C4-2B (cell line): ENCODE data around the gene WNK4.
"Not testable (repeated sequence)": the region's sequence is repeated elsewhere in the genome, so short reads cannot be mapped to it uniquely, and the experiment has no call there.

ENCODE experiments used
- H3K27ac ChIP-seq: fragments of 450-650 bp; 2 replicates; pipeline ENCODE4 v1.5.1; 2017
- CTCF ChIP-seq: fragments of 450-650 bp; conservative IDR thresholded peaks from 2 replicates; pipeline ENCODE4 v1.5.1; 2017; ENCODE audit warnings: mild to moderate bottlenecking
- ZFX ChIP-seq: fragments of 450-650 bp; IDR thresholded peaks from 2 replicates; pipeline ENCODE4 v1.6.1; 2017

WNK4 gene

DNA sequence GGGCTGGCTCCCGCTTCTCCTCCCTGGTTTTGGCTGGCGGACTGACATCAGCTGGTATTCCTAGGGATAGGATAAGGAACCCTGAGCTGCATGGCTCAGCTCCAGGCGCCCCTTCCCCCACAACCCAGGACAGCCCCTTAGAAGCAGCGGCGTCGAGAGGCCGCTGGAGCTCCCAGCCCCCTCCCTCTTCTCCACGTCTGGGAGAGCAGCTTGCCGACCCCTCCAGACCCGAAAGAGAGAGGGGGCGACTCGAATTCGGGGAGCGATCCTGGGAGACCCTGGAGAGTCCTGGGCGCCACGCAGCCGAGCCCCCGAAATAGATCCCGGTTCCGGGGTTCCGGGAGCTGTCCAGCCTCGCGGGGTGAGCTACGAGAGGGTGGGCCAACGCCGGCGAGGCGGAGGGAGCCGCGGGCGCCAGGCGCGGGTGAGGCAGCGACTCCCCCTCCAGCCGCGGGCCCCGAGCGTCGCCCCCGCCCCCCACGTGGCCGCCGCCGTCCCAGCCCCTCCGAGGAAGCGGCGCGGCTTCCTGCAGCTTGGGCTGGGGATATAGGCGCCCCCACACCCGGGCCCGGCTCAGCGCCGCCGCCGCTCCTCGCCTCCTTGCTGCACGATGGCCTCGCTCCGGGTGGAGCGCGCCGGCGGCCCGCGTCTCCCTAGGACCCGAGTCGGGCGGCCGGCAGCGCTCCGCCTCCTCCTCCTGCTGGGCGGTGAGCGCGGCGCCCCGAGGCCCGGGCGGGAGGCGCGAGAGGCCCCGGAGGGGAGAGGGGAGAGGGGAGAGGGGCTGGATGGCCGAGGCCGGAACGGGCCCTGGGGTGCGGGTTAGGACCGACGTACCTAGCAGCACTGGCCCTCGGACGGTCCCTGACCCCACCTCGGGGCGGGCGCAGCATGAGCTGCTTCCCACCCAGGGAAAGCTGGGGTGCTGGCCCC lies 19.5 kb upstream of the WNK4 start, which contains the start of gene RAMP2:
TSS of gene RAMP2 (plus strand) at position 576 of the 930 bp plus-strand sequence. CDS start at position 611, 35 bp downstream.
- H3K27ac ChIP-seq, result no peak within 1 kb of the TSS
- TF ChIP-seq CTCF (no peak), ZFX (no peak)

DNA sequence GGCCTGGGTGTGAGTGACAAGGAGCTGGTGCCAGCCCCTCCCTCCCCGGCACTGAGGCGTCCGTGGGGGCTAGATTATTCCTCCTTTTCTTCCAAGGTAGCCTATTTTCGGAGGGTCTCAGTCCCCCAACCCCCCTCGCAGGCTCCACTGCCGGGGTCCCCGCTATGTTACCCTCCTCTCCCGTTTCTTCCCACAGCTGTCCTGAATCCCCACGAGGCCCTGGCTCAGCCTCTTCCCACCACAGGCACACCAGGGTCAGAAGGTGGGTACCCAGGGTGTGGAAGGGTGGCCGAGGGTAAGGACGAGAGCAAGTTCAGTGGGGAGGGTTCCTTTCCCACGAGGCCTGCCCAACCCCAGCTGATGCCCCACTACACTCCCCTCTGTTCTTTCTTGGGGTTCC lies 18.8 kb upstream of the WNK4 start:
- H3K27ac ChIP-seq, result no peak overlapping the region
- TF ChIP-seq ZFX (no peak), CTCF (no peak)

DNA sequence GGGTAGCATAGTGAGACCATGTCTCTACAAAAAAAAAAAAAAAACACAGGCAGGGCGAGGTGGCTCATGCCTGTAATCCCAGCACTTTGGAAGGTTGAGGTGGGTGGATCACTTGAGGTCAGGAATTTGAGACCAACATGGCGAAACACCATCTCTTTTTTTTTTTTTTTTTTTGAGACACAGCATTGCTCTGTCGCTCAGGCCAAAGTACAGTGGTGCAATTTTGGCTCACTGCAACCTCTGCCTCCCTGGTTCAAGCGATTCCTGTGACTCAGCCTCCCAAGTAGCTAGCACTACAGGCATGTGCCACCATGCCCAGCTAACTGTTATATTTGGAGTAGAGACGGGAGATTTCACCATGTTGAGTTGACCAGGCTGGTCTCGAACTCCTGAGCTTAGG lies 14.3 kb upstream of the WNK4 start:
- no peak overlapping the region for H3K27ac ChIP-seq
- TF ChIP-seq ZFX (no peak), CTCF (no peak)

DNA sequence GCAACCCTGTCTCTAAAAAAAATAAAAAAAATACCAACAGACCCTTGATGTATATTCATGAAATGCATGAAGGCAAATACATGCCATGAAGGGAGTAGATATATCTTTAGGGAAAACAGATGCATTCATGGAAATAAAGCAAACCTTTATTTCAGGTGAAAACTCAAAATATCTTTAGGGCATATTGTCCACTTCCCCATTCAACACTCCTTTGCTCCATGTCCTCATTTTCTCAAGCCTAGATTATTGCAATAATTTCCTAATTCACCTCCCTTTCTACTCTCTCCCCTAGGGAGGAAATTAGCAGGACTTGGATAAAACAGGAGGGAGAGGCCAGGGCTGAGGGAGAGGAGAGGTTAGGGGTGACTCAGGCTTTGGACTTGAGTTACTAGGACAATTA lies 12.9 kb upstream of the WNK4 start:
- TF ChIP-seq ZFX, result no peak
- no peak for TF ChIP-seq CTCF
- H3K27ac ChIP-seq, result no peak overlapping the region

DNA sequence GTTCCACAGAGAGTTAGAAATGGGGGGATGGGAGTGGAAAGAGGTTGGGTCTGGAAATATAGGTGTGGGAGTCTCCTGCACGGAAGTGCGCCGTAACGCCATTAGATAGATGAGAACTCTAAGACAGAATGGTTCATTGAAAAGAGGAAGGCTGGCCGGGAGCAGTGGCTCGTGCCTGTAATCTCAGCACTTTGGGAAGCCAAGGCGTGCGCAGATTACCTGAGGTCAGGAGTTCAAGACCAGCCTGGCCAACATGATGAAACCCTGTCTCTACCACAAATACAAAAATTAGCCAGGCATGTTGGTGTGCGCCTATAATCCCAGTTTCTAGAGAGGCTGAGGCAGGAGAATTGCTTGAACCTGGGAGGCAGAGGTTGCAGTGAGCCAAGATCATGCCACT lies 12.4 kb upstream of the WNK4 start:
- not testable (repeated sequence) for H3K27ac ChIP-seq

- H3K27ac ChIP-seq, result not testable (repeated sequence)
These were observed 10.4 kb upstream of the WNK4 start for GRCh38 chr17:42769964-42770363.

DNA sequence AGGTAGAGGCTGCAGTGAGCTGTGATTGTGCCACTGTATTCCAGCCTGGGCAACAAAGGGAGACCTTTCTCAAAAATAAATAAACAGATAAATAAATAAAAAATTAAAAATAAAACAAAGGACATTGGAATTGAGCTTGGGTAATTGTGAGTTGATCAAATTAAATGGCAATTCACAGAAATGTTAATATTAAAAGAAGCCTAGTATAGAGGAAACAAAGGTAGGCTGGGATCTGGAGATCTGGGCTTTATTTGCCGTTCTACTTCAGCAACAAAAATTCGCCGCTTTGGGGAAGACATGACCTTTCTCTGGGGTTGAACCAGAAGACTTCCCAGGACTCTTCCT lies 7.5 kb upstream of the WNK4 start:
- peak overlapping the region; percentile 76 for H3K27ac ChIP-seq
- TF ChIP-seq CTCF (no peak), ZFX (no peak)

DNA sequence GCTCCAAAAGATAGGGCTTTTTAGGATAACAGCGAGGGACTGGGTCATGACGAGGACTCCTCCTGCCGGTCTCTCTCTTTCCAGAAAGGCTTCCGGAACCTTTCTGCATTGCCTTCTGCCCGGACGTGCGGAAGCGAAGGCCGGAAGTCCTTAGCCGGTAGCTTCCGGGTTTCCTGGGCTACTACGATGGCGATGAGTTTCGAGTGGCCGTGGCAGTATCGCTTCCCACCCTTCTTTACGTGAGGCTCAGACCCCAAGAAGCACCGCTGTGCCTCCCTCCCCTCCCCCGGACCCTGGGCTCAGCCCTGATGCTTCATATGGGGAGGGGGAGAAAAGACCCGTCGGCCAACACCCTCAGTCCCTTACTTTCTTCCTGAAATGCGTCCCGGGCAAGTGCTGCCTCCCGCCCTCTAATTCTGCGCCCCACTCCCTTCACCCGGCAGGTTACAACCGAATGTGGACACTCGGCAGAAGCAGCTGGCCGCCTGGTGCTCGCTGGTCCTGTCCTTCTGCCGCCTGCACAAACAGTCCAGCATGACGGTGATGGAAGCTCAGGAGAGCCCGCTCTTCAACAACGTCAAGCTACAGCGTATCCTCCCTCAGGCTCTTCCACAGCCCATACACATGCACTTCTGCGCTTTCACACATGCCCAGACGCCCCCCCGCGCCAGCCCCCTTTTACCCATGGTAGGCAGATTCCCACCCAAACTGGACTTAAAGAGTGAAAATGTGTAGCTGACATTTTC lies 6.9 kb upstream of the WNK4 start, which contains the start of gene VPS25:
TSS of gene VPS25 (plus strand) at position 160 of the 746 bp plus-strand sequence. CDS start at position 187, 27 bp downstream.
- TF ChIP-seq CTCF, result no peak
- TF ChIP-seq ZFX, result no peak
- peak within 1 kb of the TSS; percentile 76 for H3K27ac ChIP-seq
